KBM-7 (cell line): ENCODE data around the gene LRRC75A.

Experiments
- DNase-seq: peaks from one replicate; pipeline ENCODE4 v3.0.0-alpha.2; 2015
- in situ Hi-C: fragments of 300-500 bp; cut with MboI; formaldehyde crosslinking; loops from 2 replicates; pipeline ENCODE4 v1.14.3; 2020; ENCODE audit warnings: low sequenced_read_pairs, low pct_unique_long_range_greater_than_20kb, mixed read lengths

Gene LRRC75A

DNA sequence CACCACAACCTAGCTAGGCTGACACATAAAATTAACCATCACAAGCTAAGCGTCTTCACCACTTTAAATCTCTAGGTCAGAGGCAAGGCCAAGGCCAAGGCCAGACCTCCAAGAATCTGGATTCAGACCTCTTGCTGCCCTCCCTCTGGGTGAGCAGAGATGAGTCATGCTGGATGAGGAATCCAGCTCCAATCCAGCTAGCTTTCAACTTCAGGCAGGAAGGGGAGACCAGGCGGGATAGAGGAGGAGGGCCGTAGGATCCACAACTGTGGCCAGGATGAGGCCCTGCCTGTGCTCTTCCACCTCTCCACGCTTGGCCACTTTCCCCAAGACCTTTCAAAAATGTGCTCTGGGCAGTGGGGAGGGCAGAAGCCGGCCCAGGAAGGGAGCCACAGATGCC lies 14.7 kb downstream of the LRRC75A start:
- in situ Hi-C loops: no loop called here
- DNase-seq: no peak

- in situ Hi-C loops: no loop called here
- no peak for DNase-seq
Measured at GRCh38 chr17:16475179-16475704, 16.8 kb downstream of the LRRC75A start.

GRCh38 chr17:16474012-16474725 lies 17.8 kb downstream of the LRRC75A start:
- no peak for DNase-seq
- in situ Hi-C loops: no loop called here

DNA sequence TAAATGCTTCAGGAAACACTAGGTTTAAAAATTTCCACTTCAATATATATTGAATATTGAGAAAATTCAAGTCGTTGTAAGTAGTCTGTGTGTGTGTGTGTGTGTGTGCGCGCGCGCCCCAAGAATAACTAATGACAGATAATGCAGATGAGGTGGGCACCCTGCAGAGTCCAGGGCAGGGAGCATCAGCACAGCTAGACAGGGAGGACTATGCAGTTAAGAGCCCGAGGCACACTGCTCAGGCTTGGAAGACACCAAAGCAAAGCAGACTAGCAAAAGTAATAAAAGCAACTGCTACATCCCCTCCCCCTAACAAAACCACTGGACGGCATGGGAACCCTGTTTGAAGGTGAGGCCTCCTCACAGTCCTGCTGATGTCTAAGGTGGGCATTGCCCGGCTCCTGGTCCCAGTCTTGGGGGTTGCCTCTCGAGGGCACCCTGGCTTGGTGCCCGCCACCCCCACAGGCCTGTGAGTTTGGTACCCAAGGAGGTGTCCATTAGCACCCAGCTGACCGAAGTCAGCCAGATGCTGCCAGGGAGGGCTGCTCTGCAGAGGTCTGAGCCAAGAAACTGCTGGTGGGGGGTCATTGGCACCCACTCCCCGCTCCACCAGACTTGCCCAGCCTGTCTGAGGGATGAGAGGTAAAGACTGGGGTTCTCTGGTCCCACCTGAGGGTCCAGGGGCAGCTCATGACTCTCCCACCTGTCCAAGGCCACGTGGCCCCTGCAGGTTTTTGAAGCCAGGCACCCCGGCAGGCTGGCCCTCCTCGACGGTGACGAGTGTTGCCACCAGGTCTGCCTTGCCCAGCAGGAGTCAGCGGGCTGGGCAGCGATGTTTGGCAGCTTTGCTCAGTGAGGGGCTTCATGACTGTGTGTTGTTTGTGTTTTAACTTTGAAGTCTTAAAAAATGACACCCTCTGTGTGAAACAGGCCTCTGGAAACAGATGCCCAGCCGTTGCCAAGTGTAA lies 18.7 kb downstream of the LRRC75A start:
- in situ Hi-C loops: no loop called here
- DNase-seq: no peak

DNA sequence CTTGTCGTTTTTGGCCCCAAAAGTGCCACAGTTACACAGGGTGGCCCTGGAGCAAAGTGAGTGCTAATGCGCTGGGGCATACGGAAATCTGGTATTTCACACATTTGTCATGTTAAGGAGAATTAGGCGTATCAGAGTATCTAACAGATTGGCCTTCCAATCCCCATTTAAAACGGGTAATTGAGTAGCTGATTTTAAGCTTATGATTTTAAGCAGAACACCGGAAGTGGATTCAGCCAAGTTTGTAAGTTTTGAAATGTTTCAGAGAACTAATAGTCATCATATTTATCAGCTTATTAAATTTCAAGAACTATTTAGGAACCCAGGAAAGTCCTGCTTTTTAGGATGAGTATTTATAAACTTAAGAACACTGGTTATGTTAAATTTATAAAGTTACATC lies 19.5 kb downstream of the LRRC75A start:
- in situ Hi-C loops: no loop called here
- no peak for DNase-seq

- no peak for DNase-seq
- in situ Hi-C loops: no loop called here
Measured at GRCh38 chr17:16471295-16471694, 20.7 kb downstream of the LRRC75A start.

GRCh38 chr17:16470265-16470664 lies 21.7 kb downstream of the LRRC75A start:
- DNase-seq: no peak
- in situ Hi-C loops: no loop called here

DNA sequence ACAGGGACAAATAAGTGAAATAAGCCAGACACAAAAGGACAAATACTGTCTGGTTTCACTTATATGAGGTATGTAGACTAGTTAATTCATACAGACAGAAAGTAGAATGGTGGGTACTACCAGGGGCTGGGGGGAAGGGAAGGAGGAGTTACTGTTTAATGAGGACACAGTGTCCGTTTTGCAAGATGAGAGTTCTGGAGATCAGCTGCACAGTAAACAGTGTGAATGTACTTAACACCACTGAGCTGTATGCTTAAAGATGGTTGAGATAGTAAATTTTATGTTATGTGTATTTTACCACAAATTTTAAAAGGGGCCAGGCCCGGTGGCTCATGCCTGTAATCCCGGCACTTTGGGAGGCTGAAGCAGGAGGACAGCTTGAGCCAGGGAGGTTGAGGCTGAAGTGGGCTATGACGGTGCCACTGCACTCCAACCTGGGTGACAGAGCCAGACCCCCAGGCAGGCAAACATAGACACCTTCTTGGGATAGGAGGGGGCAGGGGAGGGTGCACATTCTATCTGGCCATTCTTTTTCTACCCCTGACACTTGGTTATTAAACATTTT lies 23.5 kb downstream of the LRRC75A start:
- in situ Hi-C loops: no loop called here
- no peak for DNase-seq

- DNase-seq: no peak
- in situ Hi-C loops: no loop called here
Measured at GRCh38 chr17:16467886-16468285, 24.1 kb downstream of the LRRC75A start.

DNA sequence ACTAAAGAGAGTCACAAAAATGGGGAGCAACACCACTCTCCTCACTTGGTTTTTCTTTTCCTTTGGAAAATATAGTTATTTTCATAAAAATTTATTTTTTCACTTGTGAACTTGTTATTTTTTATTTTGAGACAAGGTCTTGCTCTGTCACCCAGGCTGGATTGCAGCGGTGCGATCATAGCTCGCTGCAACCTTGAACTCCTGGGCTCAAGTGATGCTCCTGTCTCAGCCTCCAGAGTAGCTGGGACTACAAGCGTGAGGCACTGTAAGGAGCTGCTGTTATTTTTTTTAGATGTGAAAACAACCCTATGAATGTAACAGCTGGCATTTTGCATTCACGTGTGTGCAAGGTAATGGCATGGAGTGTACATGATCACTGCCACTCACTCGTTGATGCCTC lies 24.9 kb downstream of the LRRC75A start:
- DNase-seq: no peak
- in situ Hi-C loops: no loop called here

- DNase-seq: no peak
- in situ Hi-C loops: no loop called here
Measured at GRCh38 chr17:16466407-16466806, 25.6 kb downstream of the LRRC75A start.

DNA sequence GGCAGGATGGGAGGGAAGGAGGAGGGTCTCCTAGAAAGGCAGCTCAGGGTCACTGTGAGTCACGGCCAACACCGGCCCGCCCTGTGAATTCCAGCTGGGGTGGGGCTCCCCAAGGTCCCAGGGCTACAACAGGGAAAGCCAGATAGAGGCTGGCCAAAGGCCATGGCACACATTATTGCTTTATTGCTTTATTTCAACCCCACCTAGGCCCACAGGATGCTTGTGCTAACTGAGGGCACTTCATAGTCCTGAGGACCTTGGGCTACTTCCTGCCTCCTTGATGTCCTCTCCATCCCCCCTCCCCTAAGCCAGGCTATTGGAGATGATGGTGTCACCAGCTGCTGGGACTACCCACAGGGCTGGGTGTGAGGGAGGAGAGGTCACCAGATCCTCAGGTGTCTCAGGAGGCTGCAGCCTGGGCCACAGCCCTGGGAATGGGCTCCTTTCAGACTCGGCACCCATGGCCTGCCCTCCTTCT lies 26.1 kb downstream of the LRRC75A start:
- in situ Hi-C loops: no loop called here
- no peak for DNase-seq

DNA sequence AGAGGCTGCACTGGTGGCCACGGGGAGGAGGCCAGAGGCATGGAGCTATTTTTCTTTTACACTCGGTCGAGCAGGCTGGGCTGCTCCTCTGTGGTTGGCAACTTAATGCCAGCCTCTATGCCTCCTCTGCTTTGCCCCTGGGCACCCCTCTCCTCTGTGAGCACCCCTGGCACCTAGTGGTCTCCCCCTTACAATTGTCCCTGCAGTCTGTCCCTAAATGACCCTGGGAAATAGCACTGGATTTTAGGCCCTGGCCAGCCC lies 27.0 kb downstream of the LRRC75A start:
- no peak for DNase-seq
- in situ Hi-C loops: no loop called here

DNA sequence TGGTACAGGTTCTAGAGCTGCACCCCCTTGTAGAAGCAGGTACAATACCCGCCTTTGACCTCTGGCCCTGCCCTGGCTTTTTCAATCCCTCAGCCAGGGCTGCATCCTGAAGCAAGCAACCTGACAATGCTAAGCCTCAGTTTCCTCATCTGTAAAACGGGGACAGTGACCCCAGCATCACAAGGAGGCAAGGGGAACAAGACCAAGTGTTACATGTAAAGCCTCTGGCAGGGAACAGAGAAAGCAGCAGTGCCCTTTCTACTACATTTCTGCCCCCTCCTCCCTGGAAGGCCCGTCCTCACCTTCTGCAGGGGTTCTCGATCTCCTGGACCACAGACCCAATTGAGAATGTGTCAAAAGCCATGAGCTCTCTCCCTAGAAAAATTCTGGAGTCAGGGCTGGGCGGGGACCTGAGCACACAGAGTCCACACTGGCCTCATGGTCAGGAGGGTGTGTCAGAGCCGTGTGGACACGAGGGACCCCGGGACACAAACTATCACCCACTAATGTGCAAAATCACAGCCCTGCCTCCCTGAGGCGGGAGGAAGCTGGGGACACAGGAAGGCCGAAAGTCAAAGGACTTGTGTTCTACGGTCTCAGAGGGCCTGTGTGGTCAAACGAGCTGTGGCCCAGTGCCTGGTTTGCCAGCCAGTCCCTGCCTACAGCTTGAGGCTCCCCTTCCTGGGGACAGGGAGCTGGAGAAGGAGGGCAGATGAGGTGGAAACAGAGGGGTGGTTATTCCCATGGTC lies 27.5 kb downstream of the LRRC75A start:
- in situ Hi-C loops: no loop called here
- no peak for DNase-seq

DNA sequence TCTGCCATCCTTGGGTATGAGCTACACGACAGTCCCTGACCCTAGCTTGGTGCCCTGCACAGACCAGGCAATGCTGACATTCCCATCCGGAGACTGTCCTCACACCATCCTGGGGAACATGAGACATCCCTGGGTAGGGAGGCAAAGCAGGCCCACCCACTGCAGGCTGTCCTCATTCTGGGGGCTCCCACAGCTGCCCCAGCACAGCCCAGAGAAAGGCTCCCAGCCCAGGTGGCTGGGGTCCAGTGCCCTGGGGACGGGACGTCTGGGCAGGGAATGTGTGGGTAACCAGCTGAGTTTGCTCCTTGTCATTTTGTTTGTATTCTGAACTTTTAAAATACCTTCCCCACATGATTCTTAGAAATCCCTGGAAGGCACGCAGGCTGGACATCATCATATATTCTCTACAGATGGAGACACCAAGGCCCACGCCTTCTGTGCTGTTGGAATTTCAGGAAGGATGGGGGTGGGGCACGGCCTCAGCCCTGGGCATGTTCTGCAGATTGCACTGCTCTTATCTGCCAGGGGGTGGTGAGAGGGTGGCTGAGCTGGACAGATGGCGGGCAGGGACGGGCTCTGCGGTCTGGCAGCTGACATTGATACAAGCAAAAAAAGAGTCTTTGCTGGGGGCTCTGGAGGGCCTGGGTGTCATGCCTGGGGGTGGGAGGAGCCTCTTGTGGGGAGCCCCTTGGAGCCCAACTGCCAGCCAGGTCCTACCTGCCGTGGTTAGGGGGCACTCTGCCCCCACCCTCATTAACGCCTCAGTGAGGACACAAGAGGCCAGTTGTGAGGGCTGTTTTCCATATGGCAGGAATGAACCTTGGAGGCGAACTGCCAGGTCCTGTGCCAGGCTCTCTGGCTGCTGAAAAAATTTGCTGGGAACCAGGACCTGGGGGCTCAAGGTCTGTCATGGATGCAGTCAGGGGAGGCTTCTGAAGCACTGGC lies 28.4 kb downstream of the LRRC75A start:
- in situ Hi-C loops: no loop called here
- no peak for DNase-seq

GRCh38 chr17:16462070-16462864 lies 29.7 kb downstream of the LRRC75A start:
- no peak for DNase-seq
- in situ Hi-C loops: no loop called here

- in situ Hi-C loops: no loop called here
- no peak for DNase-seq
Measured at GRCh38 chr17:16461606-16461866, 30.5 kb downstream of the LRRC75A start.
